GM12892 (cell line): Measurements from ENCODE around the gene SNED1.

Experiments used
- POLR2A ChIP-seq: IDR thresholded peaks from 2 replicates; pipeline ENCODE4 v1.6.1; 2011; ENCODE audit warnings: low read depth, low read length, control low read depth
- POLR2AphosphoS5 ChIP-seq: IDR thresholded peaks from 2 replicates; pipeline ENCODE4 v1.6.1; 2011; ENCODE audit warnings: low read depth, low read length, control low read depth

- TF ChIP-seq POLR2AphosphoS5 (no peak), POLR2A (no peak)
These were observed 32.5 kb downstream of the SNED1 start for GRCh38 chr2:241030883-241031282.
